Activated T-cell treated with anti-CD3 and anti-CD28 coated beads, Interleukin-2, amount 50 U/mL, for 72 hours (primary cell): Measurements from ENCODE around the gene TSSK2. TPM values are rescaled to one million over a fixed set of nuclear protein-coding genes. Genes with fewer than 3 reads are reported as not detected.

Experiments
- ATAC-seq, 2 donors: fragments of 150-1000 bp; cut with Tn5 transposase; replicated peaks in 1 of 2; 2 replicates each; pipeline ENCODE4 v1.10.0; 2021; ENCODE audit warnings: moderate library complexity in 2 of 2, mild to moderate bottlenecking in 1 of 2
- DNase-seq, 2 donors: peaks; one replicate each; pipeline ENCODE4 v3.0.0; 2021 to 2022; ENCODE audit warnings: mixed read lengths in 1 of 2
- H3K27ac Mint-ChIP-seq: one replicate; pipeline ENCODE4 v1.8.0; 2022; ENCODE audit warnings: mild to moderate bottlenecking, moderate library complexity, mixed read lengths
- H3K27me3 Mint-ChIP-seq: one replicate; pipeline ENCODE4 v1.8.0; 2022; ENCODE audit warnings: low read depth, mixed read lengths
- H3K36me3 Mint-ChIP-seq, 2 donors: one replicate each; pipeline ENCODE4 v1.8.0; 2022; ENCODE audit warnings: mixed read lengths in 2 of 2, mild to moderate bottlenecking in 1 of 2; ENCODE audit not compliant: insufficient read depth in 2 of 2
- H3K4me1 Mint-ChIP-seq: one replicate; pipeline ENCODE4 v1.8.0; 2022; ENCODE audit warnings: low read depth, mixed read lengths
- H3K4me3 Mint-ChIP-seq, 2 donors: one replicate each; pipeline ENCODE4 v1.8.0; 2022; ENCODE audit warnings: mild to moderate bottlenecking in 2 of 2, mixed read lengths in 2 of 2, moderate library complexity in 2 of 2
- H3K9me3 Mint-ChIP-seq, 2 donors: one replicate each; pipeline ENCODE4 v1.8.0; 2022; ENCODE audit warnings: mixed read lengths in 2 of 2
- total RNA-seq, 2 donors: library from RNA; stranded (reverse); gene quantifications; one replicate each; pipeline ENCODE4 v1.2.3, GENCODE V29; 2022

TSSK2 gene
- total RNA-seq, 2 donors from 2014 or later, result not detected

DNA sequence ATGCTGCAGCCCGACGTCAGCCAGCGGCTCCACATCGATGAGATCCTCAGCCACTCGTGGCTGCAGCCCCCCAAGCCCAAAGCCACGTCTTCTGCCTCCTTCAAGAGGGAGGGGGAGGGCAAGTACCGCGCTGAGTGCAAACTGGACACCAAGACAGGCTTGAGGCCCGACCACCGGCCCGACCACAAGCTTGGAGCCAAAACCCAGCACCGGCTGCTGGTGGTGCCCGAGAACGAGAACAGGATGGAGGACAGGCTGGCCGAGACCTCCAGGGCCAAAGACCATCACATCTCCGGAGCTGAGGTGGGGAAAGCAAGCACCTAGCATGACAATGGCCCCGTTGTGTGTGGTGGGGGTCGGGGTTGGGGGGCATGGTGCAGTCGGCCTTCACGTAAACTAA is 1.0 kb downstream of the TSSK2 start:
- H3K4me3 Mint-ChIP-seq, result no peak overlapping the region
- H3K4me1 Mint-ChIP-seq, result no peaks in the 10 kb centered on the region
- DNase-seq (no peak), ATAC-seq (no peak)
- no peaks in the 10 kb centered on the region for H3K27me3 Mint-ChIP-seq
- peaks cover 0 to 12% of the 10 kb centered on the region in 2 donors for H3K36me3 Mint-ChIP-seq
- H3K27ac Mint-ChIP-seq, result no peak overlapping the region
- no peaks in the 10 kb centered on the region for H3K9me3 Mint-ChIP-seq

DNA sequence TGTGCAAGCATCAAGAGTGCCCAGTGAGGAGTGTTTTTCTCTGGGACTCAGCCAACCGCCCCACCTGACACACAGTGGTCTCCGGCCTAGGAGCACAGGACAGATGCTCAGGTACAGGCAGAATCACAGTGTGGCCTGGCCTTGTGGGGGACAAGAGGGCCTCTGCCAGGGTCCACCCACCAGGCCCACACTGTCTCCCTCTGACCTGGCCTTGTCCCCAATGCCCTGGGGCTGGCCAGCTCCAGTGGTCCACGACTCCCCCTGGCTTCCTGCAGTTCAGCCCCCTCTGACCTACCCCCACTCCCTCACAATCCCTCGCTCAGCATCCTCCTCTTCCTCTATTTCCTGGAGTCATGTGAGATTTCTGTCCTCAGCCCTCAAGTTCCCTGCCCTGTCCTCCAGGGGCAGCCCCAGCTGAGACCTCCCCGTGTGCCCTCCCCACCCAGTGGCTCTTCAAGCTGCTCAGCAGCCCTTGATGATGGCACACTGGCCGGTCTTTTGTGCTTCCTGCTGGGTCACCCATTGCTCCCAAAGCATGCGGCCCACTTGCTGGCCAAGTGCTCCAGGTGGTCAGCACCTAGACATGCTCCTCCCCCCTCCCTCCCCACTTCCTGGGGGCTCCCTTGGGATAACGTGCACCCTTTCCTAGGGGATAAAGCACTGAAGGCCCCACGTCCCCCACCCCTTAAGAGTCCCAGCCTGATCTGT is 1.7 kb downstream of the TSSK2 start:
- H3K9me3 Mint-ChIP-seq, result no peaks in the 10 kb centered on the region
- ATAC-seq, result no peak
- no peak overlapping the region for H3K27ac Mint-ChIP-seq
- no peak overlapping the region for H3K4me3 Mint-ChIP-seq
- H3K27me3 Mint-ChIP-seq, result no peaks in the 10 kb centered on the region
- DNase-seq, result no peak
- no peaks in the 10 kb centered on the region for H3K4me1 Mint-ChIP-seq
- peaks cover 0 to 12% of the 10 kb centered on the region in 2 donors for H3K36me3 Mint-ChIP-seq

DNA sequence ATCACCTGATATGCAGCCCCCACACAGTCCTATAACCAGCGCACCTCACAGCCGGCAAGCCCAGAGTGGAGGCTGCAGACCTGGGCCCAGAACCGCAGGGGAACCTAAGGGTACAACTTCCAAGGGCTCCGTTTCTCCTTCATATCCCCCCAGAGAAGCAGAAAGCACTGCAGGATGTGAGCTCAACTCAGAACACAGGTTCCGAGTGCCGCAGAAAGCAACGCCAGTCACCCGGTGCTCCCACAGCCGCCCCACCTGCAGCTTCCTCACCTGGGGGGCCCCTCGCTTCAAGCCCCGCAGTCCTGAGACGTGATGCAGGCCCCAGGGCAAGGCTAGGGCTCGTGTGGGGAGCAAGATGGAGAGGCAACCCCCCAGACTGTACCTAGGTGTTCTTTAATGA is 2.5 kb downstream of the TSSK2 start:
- DNase-seq (no peak), ATAC-seq (no peak)
- no peaks in the 10 kb centered on the region for H3K9me3 Mint-ChIP-seq
- H3K4me3 Mint-ChIP-seq, result no peak overlapping the region
- H3K27me3 Mint-ChIP-seq, result no peaks in the 10 kb centered on the region
- no peaks in the 10 kb centered on the region for H3K4me1 Mint-ChIP-seq
- H3K36me3 Mint-ChIP-seq, result peaks cover 0 to 12% of the 10 kb centered on the region in 2 donors
- H3K27ac Mint-ChIP-seq, result no peak overlapping the region

DNA sequence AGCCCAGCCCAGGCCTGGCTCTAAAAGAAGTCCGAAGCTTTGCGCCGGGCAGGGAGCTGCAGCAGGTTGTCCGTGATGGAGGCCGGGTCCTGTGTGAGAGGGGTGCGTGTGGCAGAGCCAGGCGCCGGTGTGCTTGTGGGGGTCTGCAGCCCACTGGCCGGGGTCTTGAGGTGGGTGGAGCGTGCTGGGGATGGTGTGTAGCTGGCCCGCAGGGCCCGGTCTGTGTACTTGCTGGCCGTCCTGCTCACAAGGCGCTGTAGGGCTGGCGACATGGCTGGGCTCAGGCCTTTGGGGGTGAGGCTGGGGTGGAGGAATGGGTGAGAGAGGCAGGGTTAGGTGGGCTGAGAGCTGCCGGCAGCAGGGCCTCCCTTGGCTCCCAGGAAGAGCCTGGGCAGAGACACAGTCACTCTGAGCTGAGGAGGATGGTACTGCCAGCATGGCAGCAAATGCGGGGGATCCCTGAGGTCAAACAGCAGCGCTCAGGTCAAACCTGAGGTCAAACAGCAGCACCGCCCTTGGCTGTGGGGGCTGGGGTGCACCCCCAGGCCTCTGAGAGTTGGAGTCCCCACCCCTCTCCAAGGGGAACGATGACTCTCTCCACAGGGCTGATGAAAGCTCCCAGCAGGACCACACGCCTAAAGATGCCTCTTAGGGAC is 3.2 kb downstream of the TSSK2 start:
- DNase-seq (no peak), ATAC-seq (peak in 1 of 2 donors; percentile 16)
- H3K4me3 Mint-ChIP-seq, result no peak overlapping the region
- no peaks in the 10 kb centered on the region for H3K9me3 Mint-ChIP-seq
- H3K27me3 Mint-ChIP-seq, result no peaks in the 10 kb centered on the region
- no peak overlapping the region for H3K27ac Mint-ChIP-seq
- no peaks in the 10 kb centered on the region for H3K4me1 Mint-ChIP-seq
- peaks cover 0 to 12% of the 10 kb centered on the region in 2 donors for H3K36me3 Mint-ChIP-seq

DNA sequence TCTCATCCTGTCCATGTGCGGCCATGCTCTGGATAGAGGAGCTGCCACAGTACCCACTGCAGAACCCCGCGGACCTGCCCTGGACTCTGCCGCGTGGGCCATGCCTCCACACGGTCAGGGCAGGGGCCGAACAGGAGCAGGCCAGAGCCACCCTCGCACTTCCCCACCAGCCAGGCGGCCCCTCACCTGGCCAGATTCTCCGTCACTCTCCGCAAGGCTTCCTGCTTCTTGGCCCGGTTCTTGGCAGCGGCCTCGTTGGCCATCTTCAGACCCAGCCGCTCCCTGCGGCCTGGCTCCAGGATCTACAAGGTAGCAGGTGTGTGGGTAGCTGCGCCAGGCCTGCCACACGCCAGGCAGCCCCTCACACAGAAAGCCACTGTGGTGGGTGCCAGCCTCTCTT is 3.8 kb downstream of the TSSK2 start:
- Mint-ChIP-seq H3K36me3 (peaks cover 0 to 12% of the 10 kb centered on the region in 2 donors), H3K9me3 (no peaks in the 10 kb centered on the region), H3K27ac (no peak overlapping the region), H3K27me3 (no peaks in the 10 kb centered on the region), H3K4me3 (no peak overlapping the region), H3K4me1 (no peaks in the 10 kb centered on the region)
- DNase-seq (no peak), ATAC-seq (no peak)

DNA sequence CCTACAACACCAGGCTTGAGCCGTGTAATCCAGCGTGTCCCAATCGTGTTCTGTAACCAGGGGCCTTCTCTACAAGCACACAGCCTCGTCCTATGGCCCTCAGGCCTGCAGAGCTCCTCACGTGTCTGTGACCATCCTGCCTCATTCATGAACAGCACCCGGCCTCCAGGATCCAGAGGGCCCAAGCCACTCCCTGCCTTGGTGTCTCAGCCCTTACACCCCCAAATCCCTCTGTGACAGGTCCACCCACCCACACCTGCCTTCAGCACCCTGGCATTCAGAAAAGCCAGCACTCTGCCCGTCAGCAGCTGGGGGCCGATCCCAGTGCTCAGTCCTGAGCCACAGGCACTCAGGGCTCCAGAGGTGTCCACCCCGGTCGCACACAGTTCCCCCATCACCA is 5.8 kb downstream of the TSSK2 start:
- DNase-seq (no peak), ATAC-seq (no peak)
- H3K4me3 Mint-ChIP-seq, result no peak overlapping the region
- H3K36me3 Mint-ChIP-seq, result peaks cover 0 to 17% of the 10 kb centered on the region in 2 donors
- no peaks in the 10 kb centered on the region for H3K4me1 Mint-ChIP-seq
- H3K27me3 Mint-ChIP-seq, result no peaks in the 10 kb centered on the region
- no peaks in the 10 kb centered on the region for H3K9me3 Mint-ChIP-seq
- H3K27ac Mint-ChIP-seq, result peak overlapping the region; percentile 5

DNA sequence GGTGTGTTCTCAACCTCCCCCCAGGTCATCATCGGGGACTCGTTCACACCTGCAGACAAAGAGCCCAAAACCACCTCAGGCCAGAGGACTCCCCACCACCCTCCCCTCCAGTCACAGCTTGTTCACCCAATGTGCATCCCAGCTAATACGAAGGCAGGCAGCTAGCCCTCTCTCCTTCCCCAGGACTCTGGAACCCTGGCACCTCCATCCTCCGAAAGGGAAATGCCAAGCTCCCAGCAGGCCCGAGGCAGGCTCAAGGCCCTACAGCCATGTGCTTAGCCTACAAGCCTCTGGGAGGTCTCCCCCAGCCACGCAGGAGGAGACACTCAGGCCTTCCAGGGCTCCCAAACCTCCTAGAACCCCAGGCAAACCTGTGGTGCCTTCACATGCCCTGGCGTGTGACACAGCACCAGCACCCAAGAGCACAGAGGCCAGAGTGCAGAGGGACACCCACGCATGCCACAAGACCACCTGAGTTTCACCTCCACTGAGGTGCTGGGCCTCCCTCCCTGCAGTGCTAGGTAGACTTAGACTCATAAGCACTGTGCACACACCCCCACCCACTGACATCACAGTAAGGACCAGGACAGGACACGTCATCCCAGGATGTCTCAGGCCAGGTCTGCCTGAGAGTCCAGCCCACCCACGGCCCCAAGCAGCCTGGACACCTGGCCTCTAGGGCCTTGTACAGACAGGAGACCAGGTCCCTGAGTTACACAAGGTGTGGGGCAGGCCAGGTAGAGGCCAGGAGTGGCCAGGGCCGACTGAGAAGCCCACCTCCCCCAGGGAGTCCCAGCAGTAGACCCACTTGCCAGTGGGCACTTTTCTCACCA is 6.5 kb downstream of the TSSK2 start:
- Mint-ChIP-seq H3K4me3 (no peak overlapping the region), H3K27me3 (no peaks in the 10 kb centered on the region), H3K4me1 (no peaks in the 10 kb centered on the region), H3K27ac (no peak overlapping the region), H3K9me3 (no peaks in the 10 kb centered on the region), H3K36me3 (peaks cover 0 to 19% of the 10 kb centered on the region in 2 donors)
- ATAC-seq, result no peak
- no peak for DNase-seq

DNA sequence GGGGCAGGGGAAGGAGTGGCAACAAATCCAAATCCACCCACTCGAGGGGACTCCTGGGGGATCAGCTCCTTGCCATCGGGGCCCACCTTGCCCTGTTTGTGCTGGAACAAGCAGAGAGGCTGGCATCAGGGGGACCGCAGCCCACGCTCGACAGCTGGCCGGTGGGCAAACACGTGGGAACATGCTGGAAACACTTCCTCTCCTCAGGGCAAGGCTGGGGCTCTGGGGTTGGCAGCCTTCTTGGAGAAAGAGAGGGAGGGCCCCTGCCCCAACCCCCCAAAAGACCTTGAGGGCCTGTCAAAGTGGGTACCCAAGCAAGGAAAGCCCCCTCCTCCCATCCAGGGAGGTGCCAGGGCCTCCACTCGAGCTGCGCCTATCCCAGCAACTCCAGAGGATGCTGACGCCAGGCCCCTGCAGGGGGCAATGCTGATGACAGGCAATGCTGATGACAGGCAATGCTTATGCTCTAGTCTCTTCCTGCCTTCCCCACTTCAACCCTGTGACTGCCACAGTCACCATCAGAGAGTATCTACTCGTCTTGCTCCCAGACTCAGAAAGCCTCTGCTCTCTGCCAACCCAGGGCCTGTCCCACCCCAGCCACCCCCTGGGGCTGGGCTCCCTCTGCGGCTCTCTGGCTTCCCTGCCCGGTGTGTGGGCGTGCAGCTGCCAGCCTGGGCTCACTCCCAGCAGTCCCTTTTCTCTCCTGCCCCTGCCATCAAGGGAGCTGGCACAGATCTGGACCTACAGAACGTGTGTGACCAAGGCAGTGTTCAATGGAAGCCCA is 7.3 kb downstream of the TSSK2 start:
- H3K27ac Mint-ChIP-seq, result no peak overlapping the region
- no peaks in the 10 kb centered on the region for H3K9me3 Mint-ChIP-seq
- no peaks in the 10 kb centered on the region for H3K27me3 Mint-ChIP-seq
- H3K4me1 Mint-ChIP-seq, result peaks cover 2% of the 10 kb centered on the region
- no peak for ATAC-seq
- H3K36me3 Mint-ChIP-seq, result peaks cover 0 to 19% of the 10 kb centered on the region in 2 donors
- DNase-seq, result no peak
- H3K4me3 Mint-ChIP-seq, result no peak overlapping the region

DNA sequence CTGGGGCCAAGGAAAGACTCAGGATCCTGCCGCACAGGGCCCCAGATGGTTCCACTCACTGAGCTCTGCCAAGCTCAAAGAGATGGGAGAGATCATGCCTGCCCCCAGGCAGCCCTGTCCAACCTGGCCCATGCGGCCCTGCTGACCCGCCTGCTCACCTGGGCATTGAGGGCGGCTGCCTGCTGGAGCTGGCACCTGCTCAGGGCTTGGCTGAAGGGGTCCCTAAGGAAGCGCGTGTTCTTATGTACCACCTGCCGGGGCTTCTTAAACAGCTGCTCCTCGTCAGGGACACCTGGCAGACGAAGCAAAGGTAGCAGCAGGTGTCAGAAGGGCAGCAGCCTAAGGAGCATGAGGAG is 7.9 kb downstream of the TSSK2 start:
- H3K9me3 Mint-ChIP-seq, result no peaks in the 10 kb centered on the region
- no peaks in the 10 kb centered on the region for H3K27me3 Mint-ChIP-seq
- no peak overlapping the region for H3K27ac Mint-ChIP-seq
- ATAC-seq, result no peak
- no peak for DNase-seq
- peaks cover 1 to 20% of the 10 kb centered on the region in 2 donors for H3K36me3 Mint-ChIP-seq
- no peak overlapping the region for H3K4me3 Mint-ChIP-seq
- H3K4me1 Mint-ChIP-seq, result peaks cover 8% of the 10 kb centered on the region

DNA sequence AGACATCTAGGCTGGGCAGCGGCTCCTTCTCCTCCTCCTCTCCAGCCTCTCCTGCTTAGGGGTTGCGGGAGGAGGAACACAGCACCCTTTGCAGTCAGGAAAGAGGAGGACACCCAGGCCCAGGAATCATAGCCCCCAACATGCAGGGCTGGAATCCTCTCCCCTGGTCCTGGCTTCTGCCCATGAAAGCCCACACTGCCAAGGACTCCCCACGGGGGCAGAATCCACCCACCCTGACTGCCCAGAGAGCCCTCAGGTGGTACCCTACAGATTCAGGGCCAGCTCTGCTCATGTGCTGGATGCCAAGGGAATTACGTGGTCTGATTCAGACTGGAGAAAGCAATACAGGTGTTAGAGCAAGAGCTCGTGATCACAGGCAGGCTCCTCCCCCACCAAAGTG is 8.9 kb downstream of the TSSK2 start:
- H3K27ac Mint-ChIP-seq, result no peak overlapping the region
- ATAC-seq (no peak), DNase-seq (no peak)
- no peak overlapping the region for H3K4me3 Mint-ChIP-seq
- no peaks in the 10 kb centered on the region for H3K9me3 Mint-ChIP-seq
- H3K36me3 Mint-ChIP-seq, result peaks cover 3 to 24% of the 10 kb centered on the region in 2 donors
- H3K27me3 Mint-ChIP-seq, result no peaks in the 10 kb centered on the region
- H3K4me1 Mint-ChIP-seq, result peaks cover 18% of the 10 kb centered on the region

DNA sequence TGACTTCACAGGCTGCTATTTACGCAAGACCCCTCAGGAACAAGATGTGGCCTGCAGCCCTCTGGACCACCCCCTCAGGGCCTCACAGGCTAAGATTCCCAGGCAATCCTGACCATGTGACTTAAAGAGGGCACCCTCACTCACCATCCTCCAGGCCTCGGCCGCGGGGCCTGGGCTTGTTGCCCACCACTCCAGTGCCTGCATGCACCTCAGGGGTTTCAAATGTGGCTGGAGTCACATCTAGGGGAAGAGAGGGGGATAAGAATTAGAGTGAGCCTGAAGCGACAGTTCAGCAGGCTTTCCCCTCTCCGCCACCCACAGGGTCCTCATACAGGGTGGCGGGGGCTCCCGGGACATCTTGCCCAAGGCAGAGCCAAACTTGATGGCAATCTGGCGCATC is 11.3 kb downstream of the TSSK2 start:
- H3K4me1 Mint-ChIP-seq, result peaks cover 18% of the 10 kb centered on the region
- H3K4me3 Mint-ChIP-seq, result peak overlapping the region; percentile 19 to 54
- H3K27ac Mint-ChIP-seq, result no peak overlapping the region
- peaks cover 10% of the 10 kb centered on the region for H3K27me3 Mint-ChIP-seq
- no peaks in the 10 kb centered on the region for H3K9me3 Mint-ChIP-seq
- ATAC-seq (no peak), DNase-seq (no peak)
- H3K36me3 Mint-ChIP-seq, result peaks cover 3 to 13% of the 10 kb centered on the region in 2 donors

DNA sequence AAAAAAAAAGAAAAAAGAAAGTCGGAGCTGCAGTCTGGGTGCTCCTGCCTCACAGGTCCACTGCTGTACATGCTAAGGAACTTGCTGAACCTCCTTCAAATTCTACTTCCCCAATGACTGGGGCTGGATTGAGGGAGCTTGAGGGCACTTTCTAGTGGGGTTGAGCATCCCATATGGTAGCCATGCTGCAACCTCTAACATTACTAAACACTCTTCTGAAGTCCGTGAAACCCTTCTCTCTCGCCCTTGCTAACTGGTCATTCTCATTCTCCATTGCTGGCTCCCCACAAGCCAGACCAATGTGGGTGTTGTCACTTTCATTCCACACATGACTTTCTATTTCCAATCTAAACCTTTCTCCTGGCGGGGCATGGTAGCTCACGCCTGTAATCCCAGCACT is 12.1 kb downstream of the TSSK2 start:
- H3K9me3 Mint-ChIP-seq, result no peaks in the 10 kb centered on the region
- no peak overlapping the region for H3K27ac Mint-ChIP-seq
- peaks cover 3 to 13% of the 10 kb centered on the region in 2 donors for H3K36me3 Mint-ChIP-seq
- peaks cover 17% of the 10 kb centered on the region for H3K27me3 Mint-ChIP-seq
- peaks cover 18% of the 10 kb centered on the region for H3K4me1 Mint-ChIP-seq
- peak overlapping the region; percentile 95 to 100 for H3K4me3 Mint-ChIP-seq
- DNase-seq (no peak), ATAC-seq (no peak)
